Measurements from ENCODE around the gene SS18.

Gene SS18

GRCh38 chr18:26002375-26002910 lies 88.0 kb downstream of the SS18 start:
- no peak for DNase-seq (ENCODE audit: low spot score)

GRCh38 chr18:25998461-25998860 lies 92.0 kb downstream of the SS18 start:
- no peak for DNase-seq (ENCODE audit: low spot score)

- DNase-seq (ENCODE audit: low spot score), result no peak
Observed at GRCh38 chr18:25992566-25992965, 97.8 kb downstream of the SS18 start.

- DNase-seq (ENCODE audit: low spot score), result no peak
Observed at GRCh38 chr18:25990473-25990872, 99.9 kb downstream of the SS18 start.

GRCh38 chr18:25985707-25986394 lies 104.6 kb downstream of the SS18 start:
- DNase-seq (ENCODE audit: low spot score), result no peak

- DNase-seq (ENCODE audit: low spot score), result no peak
Observed at GRCh38 chr18:25983730-25984129, 106.7 kb downstream of the SS18 start.

GRCh38 chr18:25982961-25983360 lies 107.5 kb downstream of the SS18 start:
- no peak for DNase-seq (ENCODE audit: low spot score)

- DNase-seq (ENCODE audit: low spot score), result no peak
Observed at GRCh38 chr18:25982153-25982552, 108.3 kb downstream of the SS18 start.

GRCh38 chr18:25979369-25980040 lies 110.9 kb downstream of the SS18 start:
- DNase-seq (ENCODE audit: low spot score), result no peak

GRCh38 chr18:25976554-25976953 lies 113.9 kb downstream of the SS18 start:
- no peak for DNase-seq (ENCODE audit: low spot score)

GRCh38 chr18:25974630-25975077 lies 115.8 kb downstream of the SS18 start:
- DNase-seq (ENCODE audit: low spot score), result no peak

Measured in iPS-NIHi11 (cell line).